IMR-90 (cell line): ENCODE measurements around the gene NR4A1.

Source experiments
- CTCF ChIP-seq: conservative IDR thresholded peaks from 2 replicates; pipeline ENCODE4 v1.5.1; 2012; ENCODE audit warnings: mild to moderate bottlenecking, low read depth, low read length, improper control_type of control experiment
- MAFK ChIP-seq: IDR thresholded peaks from 2 replicates; pipeline ENCODE4 v1.6.1; 2012; ENCODE audit warnings: low read depth, low read length, improper control_type of control experiment

GRCh38 chr12:52044292-52044983 is 6.8 kb upstream of the NR4A1 start:
- TF ChIP-seq CTCF (no peak), MAFK (no peak)
